Skeletal muscle tissue (tissue), 4 donors: ENCODE results near the gene DNAJA1. TPM values are rescaled to one million over a fixed set of nuclear protein-coding genes. Genes with fewer than 3 reads are reported as not detected.

Experiments
- H3K27ac ChIP-seq: one replicate; pipeline ENCODE4 v1.7.0; 2013; ENCODE audit warnings: mild to moderate bottlenecking, low read depth, low read length, inconsistent platforms
- H3K27me3 ChIP-seq, 3 donors: one replicate each; pipeline ENCODE4 v1.7.0; 2013; ENCODE audit warnings: low read length in 3 of 3; ENCODE audit not compliant: control insufficient read depth in 3 of 3, insufficient read depth in 3 of 3
- H3K36me3 ChIP-seq, 3 donors: one replicate each; pipeline ENCODE4 v1.7.0; 2013; ENCODE audit warnings: low read length in 3 of 3; ENCODE audit not compliant: control insufficient read depth in 3 of 3, insufficient read depth in 3 of 3
- H3K4me1 ChIP-seq, 3 donors: one replicate each; pipeline ENCODE4 v1.7.0; 2013; ENCODE audit warnings: low read length in 3 of 3, mild to moderate bottlenecking in 3 of 3; ENCODE audit not compliant: control insufficient read depth in 3 of 3, insufficient read depth in 3 of 3
- H3K4me3 ChIP-seq, 3 donors: one replicate each; pipeline ENCODE4 v1.7.0; 2013; ENCODE audit warnings: low read length in 3 of 3
- H3K9ac ChIP-seq, 3 donors: one replicate each; pipeline ENCODE4 v1.7.0; 2013; ENCODE audit warnings: low read length in 3 of 3, mild to moderate bottlenecking in 3 of 3, moderate library complexity in 2 of 3, low read depth in 1 of 3
- H3K9me3 ChIP-seq, 3 donors: one replicate each; pipeline ENCODE4 v1.7.0; 2013; ENCODE audit warnings: low read length in 3 of 3; ENCODE audit not compliant: control insufficient read depth in 3 of 3
- total RNA-seq: library from RNA; depleted of rRNA; stranded (reverse); fragments of >200 nt; gene quantifications from one replicate; pipeline ENCODE4 v1.2.3, GENCODE V29; 2014
- donor health status: Osteomylitis.

Gene DNAJA1
- total RNA-seq, 1 donor from 2014 or later = 54.3 TPM

DNA sequence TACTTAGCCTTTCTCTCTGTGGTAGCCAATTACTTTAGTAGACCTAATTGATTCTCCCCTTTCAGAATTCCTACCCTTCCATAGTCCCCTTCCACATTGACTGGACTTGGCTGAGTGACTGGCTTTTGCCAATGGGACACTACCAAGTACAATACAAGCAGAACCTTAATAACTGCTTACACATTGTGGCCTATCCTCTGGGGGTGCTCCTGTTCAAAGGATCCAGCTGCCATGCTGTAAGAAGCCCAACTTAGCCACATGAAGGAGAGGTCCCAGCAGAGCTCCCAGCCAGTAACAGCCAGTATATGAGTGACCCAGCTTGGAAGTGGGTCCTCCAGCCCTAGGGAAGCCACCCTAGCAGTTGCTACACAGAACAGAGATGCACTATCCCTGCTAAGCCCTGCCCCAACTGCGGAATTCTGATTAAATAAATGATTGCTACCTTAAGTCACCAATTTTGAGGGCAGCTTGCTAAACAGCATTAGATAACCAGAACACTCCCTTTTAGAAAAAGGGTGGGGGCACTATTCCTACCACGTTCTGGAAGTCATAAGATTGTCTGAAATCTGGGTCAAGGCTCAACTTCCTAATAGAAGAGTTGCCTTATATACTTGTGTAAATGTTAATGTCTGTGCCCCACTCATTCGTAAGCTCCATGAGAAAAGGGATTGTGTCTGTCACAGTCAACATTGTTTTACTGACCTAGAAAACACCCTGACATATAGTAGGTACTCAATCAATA lies 12.6 kb upstream of the DNAJA1 start:
- no peak overlapping the region for H3K27ac ChIP-seq
- H3K36me3 ChIP-seq = no peaks in the 10 kb centered on the region
- no peak overlapping the region for H3K4me3 ChIP-seq
- no peaks in the 10 kb centered on the region for H3K4me1 ChIP-seq
- H3K9me3 ChIP-seq = no peaks in the 10 kb centered on the region
- no peaks in the 10 kb centered on the region for H3K27me3 ChIP-seq
- no peak overlapping the region for H3K9ac ChIP-seq

DNA sequence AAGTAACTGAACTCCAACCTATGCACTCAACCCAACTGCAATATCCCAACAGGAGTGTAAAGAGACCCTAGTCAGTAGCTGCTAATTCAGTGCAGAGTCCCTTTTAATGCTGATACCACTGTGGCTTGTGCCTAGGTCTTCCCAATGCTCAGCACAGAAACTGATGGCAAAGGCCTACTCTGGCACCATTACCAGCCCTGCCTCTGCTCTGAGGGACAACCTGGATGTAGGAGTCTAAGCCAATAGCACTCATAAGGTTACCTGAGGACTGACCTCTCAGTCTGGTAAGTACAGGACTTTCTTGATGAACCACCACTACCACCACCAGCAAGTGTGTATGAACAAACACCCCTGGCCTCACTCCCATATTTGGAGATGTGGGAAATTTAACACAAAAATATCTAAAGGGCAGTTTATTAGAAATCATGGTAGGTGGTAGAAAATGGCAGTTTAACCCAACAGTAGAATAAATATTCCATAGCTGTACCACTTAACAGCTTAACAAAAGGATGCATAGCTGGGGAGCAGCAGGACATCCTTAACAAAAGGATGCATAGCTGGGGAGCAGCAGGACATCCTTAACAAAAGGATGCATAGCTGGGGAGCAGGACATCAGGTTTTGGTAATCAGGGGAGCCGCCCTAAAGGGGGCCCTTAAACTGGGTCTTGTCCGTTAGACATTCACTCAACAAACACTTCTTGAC lies 11.0 kb upstream of the DNAJA1 start:
- H3K9me3 ChIP-seq = no peaks in the 10 kb centered on the region
- H3K4me3 ChIP-seq = no peak overlapping the region
- H3K9ac ChIP-seq = no peak overlapping the region
- H3K36me3 ChIP-seq = no peaks in the 10 kb centered on the region
- H3K4me1 ChIP-seq = no peaks in the 10 kb centered on the region
- H3K27me3 ChIP-seq = no peaks in the 10 kb centered on the region
- H3K27ac ChIP-seq = no peak overlapping the region

DNA sequence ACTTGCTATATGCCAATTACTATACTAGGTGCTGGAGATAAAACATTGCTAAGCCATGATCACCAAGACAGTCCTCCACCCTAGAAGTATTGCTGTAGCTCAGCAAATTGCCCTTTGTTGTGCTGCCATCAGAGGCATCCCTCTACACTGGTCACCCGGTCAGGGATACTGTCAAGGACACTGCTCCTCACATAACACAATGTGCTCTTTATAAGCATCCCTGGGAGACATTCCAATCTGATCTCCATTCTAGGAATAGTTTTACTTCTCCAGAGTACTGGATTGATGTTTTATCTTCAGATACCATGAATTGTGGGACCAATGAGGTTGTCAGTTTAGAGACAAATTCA lies 10.4 kb upstream of the DNAJA1 start:
- H3K27me3 ChIP-seq = no peaks in the 10 kb centered on the region
- no peaks in the 10 kb centered on the region for H3K4me1 ChIP-seq
- H3K36me3 ChIP-seq = peaks cover 0 to 3% (median 1%) of the 10 kb centered on the region in 3 donors
- H3K9me3 ChIP-seq = no peaks in the 10 kb centered on the region
- H3K27ac ChIP-seq = no peak overlapping the region
- no peak overlapping the region for H3K4me3 ChIP-seq
- no peak overlapping the region for H3K9ac ChIP-seq

DNA sequence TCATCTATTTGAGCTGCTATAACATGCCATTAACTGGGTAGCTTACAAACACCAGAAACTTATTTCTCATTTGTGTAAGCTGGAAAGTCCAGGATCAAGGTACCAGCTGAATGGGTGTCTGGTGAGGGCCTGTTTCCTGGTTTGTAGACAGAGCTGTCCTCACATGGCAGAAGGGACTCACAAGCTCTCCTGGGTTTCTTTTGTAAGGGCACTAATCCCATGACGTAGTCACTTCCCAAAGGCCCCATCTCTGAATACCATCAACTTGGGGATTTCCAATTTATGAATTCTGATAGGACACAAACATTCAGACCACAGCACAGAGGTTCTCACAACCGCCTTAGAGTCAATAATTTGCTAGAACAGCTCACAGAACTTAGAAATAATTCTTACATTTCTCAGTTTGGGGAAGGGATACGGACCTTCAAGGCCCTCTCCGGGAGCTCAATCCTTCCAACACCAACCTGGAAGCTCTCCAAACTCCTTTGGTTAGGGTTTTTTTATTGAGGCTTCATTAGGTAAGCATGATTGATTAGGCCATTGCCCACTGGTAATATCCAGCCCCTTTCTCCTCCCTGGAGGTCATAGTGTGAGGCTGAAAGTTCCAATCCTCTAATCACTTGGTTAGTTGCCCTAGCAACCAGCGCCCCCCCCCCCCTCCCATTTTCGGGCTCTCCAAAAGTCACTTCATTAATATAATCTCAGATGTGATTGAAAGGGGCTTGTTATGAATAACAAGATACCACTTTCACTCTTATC lies 7.6 kb upstream of the DNAJA1 start:
- Histone ChIP-seq H3K27me3 (no peaks in the 10 kb centered on the region), H3K4me1 (no peaks in the 10 kb centered on the region), H3K4me3 (no peak overlapping the region), H3K27ac (no peak overlapping the region), H3K9me3 (no peaks in the 10 kb centered on the region), H3K36me3 (peaks cover 0 to 4% (median 4%) of the 10 kb centered on the region in 3 donors), H3K9ac (no peak overlapping the region)

DNA sequence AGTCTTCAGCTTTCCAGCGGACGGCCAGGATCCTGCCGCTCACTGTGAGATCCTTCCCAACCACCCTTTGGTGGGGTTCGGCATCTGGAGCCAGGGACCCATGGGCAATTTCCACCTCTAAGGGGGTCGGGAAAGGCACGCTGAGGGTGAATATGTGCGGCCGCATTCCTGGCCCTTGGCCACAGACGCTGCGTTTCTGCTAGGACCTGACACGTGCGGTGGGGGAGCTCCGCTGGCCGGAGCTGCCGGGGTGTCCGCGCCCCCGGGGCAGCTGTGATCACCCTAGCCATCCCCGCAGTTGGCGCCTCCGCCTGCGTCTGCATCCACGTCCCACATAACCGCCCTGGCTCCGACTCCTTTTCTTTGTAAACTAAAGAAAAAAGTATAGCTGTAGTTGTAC lies 5.3 kb upstream of the DNAJA1 start:
- Histone ChIP-seq H3K9me3 (no peaks in the 10 kb centered on the region), H3K9ac (no peak overlapping the region), H3K36me3 (peaks cover 0 to 4% (median 4%) of the 10 kb centered on the region in 3 donors), H3K27me3 (no peaks in the 10 kb centered on the region), H3K4me3 (no peak overlapping the region), H3K27ac (no peak overlapping the region), H3K4me1 (peaks cover 12 to 17% (median 13%) of the 10 kb centered on the region in 3 donors)

DNA sequence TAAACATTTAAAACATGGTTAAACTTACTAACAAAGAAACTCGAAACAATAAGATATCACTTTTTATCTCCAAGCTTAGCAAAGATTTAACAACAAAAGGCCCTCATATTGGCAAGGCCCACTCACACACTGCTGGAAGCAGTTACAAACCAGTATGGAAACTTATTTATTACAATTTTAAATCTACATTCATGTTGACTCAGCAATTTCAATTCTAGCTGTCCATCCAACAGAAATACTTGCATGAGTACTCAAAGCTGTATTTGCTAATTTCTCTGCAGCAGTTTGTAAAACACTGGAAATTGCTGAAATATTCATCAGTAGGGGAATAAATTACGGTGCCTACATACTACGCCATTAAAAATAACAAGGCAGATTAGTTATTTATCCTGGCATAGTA lies 2.8 kb upstream of the DNAJA1 start:
- Histone ChIP-seq H3K9me3 (no peaks in the 10 kb centered on the region), H3K4me3 (no peak overlapping the region), H3K9ac (no peak overlapping the region), H3K36me3 (peaks cover 2 to 9% (median 9%) of the 10 kb centered on the region in 3 donors), H3K4me1 (peaks cover 18 to 33% (median 21%) of the 10 kb centered on the region in 3 donors), H3K27ac (no peak overlapping the region), H3K27me3 (no peaks in the 10 kb centered on the region)

DNA sequence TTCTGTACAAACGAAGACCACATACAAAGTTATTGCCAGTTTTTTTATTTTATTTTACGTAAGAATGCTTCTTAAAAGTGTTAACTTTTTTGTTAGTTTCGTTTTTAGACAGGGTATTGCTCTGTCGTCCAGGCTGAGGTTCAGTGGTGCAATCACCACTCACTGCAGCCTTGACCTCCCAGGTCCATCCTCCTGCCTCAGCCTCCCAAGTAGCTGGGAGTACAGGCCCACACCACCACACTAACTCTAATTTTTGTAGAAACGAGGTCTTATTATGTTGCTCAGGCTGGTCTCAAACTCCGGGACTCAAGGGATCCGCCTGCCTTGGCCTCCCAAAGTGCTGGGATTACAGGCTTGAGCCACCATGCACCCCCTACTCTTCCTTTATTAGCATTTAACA lies 2.3 kb upstream of the DNAJA1 start:
- Histone ChIP-seq H3K4me3 (peak overlapping the region in 1 of 3 donors; percentile 13), H3K9ac (no peak overlapping the region), H3K4me1 (peaks cover 18 to 33% (median 21%) of the 10 kb centered on the region in 3 donors), H3K27ac (no peak overlapping the region), H3K36me3 (peaks cover 2 to 13% (median 11%) of the 10 kb centered on the region in 3 donors), H3K9me3 (no peaks in the 10 kb centered on the region), H3K27me3 (no peaks in the 10 kb centered on the region)

DNA sequence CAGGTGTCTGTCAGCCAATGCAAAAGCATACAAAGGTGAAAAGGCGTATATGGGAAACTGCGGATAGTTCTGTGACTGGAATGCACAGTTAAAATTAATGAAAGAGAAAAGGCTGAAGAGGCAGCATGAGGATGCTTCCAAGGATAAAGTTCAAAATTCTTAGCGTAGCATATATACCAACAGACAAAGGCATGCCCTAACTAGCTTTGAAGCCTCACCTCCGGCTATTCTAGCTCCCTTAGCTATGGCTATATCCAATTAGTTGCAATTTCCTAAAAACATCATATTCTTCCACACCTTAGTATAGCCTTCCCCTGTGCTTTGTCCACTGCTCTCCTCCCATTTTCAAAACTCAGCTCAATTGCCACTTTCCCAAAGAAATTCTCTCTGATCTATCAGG lies 1.4 kb upstream of the DNAJA1 start:
- peak overlapping the region in 2 of 3 donors; percentile 76 to 81 for H3K9ac ChIP-seq
- H3K36me3 ChIP-seq = peaks cover 2 to 14% (median 13%) of the 10 kb centered on the region in 3 donors
- H3K9me3 ChIP-seq = no peaks in the 10 kb centered on the region
- H3K4me1 ChIP-seq = peaks cover 18 to 35% (median 28%) of the 10 kb centered on the region in 3 donors
- peak overlapping the region in 2 of 3 donors; percentile 95 to 99 for H3K4me3 ChIP-seq
- H3K27me3 ChIP-seq = no peaks in the 10 kb centered on the region
- peak overlapping the region; percentile 98 for H3K27ac ChIP-seq

DNA sequence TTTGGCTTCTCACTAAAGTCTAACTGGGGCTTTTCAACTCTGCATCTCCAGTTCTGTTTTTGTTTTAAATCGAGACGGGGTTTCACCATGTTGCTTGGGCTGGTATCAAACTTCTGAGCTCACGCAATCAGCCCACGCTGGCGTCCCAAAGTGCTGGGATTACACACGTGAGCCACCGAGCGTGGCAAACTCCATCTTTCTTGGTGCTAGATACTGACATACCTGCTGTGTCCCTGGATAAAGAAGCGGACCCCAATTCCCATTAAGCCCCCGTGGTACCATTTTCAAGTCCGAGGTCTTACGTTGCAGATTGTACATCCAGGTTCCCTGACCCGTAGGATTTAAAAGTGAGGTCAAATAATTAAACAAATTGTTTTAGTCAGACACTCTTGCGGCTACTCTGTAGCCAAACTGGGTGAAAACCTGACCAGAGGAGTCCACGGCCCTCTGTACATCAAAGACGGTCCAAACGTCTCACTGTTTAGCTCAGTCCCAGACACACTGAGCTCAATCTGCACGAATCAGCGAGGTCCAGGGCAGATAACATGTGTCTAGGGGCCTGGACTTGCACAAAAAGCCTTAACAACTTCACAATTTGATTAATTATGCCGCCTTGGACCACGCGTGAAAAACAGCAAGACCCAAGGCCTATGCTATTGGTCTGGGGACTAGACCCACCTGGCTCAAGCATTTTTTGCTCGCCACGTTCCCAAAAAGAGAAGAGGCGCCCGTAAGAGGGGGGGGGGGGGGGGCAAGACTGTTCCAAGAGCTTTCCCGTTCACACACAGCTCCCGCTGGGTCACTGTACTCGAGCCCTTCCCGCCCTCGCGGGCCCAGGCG lies 727 bp upstream of the DNAJA1 start:
- H3K27me3 ChIP-seq = no peaks in the 10 kb centered on the region
- H3K27ac ChIP-seq = peak overlapping the region; percentile 98
- H3K4me3 ChIP-seq = peak overlapping the region; percentile 95 to 99 (median 98)
- H3K9me3 ChIP-seq = no peaks in the 10 kb centered on the region
- H3K36me3 ChIP-seq = peaks cover 6 to 18% (median 13%) of the 10 kb centered on the region in 3 donors
- peaks cover 18 to 41% (median 33%) of the 10 kb centered on the region in 3 donors for H3K4me1 ChIP-seq
- H3K9ac ChIP-seq = peak overlapping the region; percentile 76 to 95 (median 81)
